NOMO-1 (cell line): ENCODE data around the gene ASS1.

Source experiments
- DNase-seq, 2 experiments: peaks; one replicate each; lab custom pipeline; 2025; ENCODE audit not compliant: unreplicated experiment in 2 of 2; lab: John Stamatoyannopoulos, UW

Gene ASS1

DNA sequence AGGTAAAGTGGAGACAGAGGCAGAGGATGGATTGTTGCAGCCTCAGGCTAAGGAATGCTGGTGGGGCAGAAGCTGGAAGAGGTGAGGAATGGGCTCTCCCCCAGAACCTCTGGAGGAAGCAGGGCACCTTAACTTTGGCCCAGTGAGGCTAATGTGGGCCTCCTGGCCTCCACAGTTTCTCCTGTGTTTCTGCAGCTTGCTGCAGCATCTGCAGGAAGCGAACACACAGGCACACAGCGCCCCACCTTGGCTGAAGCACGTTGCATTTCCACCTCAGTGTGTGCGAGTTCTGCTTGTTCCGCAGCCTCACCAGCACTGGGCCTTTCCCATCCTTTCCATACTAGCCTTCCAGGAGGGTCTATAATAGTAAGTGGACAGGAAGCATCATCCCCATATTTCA is 27.2 kb upstream of the ASS1 start:
- DNase-seq = no peak

DNA sequence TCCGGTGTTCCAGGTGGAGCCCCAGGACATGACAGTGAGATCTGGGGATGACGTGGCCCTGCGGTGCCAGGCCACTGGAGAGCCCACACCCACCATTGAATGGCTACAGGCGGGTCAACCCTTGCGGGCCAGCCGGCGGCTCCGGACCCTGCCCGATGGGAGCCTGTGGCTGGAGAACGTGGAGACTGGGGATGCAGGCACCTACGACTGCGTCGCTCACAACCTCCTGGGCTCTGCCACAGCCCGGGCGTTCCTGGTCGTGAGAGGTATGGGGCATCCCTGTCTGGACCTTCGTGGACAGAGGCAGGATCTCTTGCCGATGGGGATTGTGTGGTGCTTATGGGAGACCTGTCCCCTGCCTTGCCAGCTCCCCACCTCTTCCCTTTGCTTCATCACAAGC is 26.0 kb upstream of the ASS1 start:
- DNase-seq = no peak

DNA sequence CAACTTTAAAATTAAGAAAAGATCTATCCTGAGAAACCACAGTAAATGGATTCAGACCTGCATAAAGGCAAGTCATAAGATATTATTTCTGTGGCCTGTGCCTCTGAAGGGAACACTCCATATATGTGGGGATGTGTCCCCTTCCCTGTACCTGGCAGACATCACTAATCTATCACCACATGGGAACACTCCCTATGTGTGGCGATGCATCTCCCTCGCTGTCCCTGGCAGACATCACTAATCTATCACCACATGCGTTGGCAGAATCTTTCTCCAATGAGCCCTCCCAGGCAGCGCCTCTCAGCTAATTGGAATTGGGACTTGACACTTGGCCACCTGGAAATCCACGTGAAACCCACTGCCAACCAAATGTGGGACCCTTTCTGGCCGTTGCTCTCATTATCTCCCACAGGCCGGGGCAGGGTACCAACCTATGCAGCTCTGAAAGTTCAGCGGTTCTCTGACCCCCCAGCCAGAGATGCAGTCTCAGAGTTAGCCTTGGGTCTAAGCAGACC is 25.2 kb upstream of the ASS1 start:
- no peak for DNase-seq

GRCh38 chr9:130421154-130421801 is 23.5 kb upstream of the ASS1 start:
- no peak for DNase-seq

- DNase-seq = no peak
These were observed 22.9 kb upstream of the ASS1 start for GRCh38 chr9:130421802-130422276.

DNA sequence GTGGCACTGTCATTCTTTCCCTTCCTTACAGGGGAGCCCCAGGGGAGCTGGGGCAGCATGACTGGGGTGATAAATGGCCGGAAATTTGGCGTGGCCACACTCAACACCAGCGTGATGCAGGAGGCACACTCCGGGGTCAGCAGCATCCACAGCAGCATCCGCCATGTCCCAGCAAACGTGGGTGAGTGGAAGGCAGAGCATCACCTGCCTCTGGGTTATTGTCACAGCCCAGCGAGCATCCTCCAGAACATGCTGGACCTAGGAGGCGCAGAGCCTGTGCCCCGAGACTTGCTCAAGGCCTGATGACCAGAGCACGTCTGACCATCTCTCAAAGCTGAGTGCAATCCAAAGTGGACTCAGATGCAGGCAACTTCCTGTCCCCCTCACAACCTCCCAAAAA is 22.2 kb upstream of the ASS1 start:
- DNase-seq = no peak

GRCh38 chr9:130423272-130423671 is 21.5 kb upstream of the ASS1 start:
- DNase-seq = no peak

DNA sequence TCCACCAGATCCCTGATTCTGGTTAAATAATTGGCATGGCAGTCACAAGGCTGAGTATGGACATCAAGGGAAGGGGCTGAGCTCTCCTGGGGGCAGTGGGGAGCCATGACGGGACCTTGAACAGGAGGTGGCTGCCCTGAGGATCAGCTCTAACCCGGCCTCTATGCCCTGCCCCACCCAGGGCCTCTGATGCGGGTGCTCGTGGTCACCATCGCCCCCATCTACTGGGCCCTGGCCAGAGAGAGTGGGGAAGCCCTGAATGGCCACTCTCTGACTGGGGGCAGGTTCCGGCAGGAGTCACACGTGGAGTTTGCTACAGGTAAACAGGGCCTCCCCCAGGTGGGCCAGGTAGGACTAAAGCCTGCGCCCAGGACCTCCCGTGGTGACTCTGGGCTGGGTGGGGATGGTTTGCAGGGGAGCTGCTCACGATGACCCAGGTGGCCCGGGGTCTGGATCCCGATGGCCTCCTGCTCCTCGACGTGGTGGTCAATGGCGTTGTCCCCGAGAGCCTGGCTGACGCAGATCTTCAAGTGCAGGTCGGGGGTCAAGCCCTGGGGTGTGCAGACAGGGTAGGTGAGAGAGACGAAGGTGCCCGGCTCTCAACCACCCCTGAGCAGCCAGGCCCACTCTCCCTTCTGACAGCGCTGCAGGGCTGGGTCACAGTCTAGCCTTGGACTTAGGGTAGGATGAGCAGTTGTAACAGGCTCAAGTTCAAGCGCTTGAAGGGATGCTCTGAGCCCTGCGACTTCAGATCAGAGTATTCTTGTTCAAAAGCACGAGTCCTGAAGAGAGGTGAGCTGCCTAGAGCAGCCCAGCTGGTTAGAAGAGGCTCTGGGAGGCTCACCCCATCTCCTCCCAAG is 19.9 kb upstream of the ASS1 start:
- no peak for DNase-seq

GRCh38 chr9:130425741-130426466 is 18.9 kb upstream of the ASS1 start:
- no peak for DNase-seq

GRCh38 chr9:130426467-130426773 is 18.3 kb upstream of the ASS1 start:
- no peak for DNase-seq

DNA sequence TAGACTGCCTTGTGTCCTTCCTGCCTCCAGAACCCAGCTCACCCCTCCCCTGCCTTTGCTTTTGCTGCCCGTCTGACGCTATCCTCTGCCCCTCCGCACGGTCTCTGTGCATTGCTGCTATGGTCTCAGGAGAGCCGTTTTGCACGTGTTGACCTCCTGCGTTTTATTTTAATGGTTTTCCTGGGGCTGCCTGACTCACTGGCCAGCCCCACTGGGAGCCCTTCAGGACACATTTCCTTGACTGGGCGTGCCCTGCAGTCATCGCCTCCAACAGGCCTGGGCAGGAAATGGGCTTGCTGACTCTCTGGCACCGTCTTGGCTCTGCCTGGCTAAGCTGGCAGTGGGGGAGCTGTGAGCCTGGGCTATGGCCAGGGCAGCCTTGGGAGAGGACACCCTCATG is 17.9 kb upstream of the ASS1 start:
- no peak for DNase-seq

DNA sequence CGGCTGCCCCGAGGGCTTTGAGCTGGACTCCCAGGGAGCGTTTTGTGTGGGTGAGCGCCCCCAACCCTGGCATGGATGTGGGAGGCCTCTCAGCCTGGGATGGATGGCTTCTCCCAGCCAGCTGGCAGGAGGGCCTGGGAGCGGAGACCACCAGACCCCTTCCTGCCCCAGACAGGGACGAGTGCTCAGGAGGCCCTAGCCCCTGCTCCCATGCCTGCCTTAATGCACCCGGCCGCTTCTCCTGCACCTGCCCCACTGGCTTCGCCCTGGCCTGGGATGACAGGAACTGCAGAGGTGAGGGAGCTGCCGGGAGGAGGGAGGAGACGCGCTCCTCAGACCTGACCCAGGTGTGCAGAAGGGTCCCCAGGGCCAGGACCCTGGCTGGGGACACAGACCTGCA is 17.4 kb upstream of the ASS1 start:
- DNase-seq = no peak

DNA sequence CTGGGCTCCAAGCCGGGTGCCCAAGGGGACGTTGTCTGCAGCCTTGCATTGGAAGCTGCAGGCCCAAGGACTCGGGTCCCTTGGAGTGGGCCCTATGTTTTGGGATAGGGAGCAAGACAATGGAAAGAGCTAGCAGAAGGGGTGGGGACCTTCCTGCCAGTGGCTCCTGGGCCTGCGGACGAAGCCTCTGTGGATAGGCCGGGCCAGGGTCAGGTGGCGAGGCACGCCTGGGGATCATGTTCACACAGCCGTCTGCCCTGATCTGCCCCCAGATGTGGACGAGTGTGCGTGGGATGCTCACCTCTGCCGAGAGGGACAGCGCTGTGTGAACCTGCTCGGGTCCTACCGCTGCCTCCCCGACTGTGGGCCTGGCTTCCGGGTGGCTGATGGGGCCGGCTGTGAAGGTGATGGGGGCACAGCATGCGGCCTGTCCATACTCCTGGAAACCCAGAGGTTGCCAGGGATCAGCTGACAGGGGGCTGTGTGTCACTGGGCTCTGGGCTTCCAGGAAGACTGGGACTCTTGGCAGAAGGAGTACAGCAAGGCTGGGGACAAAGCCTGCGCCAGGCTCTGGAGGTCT is 16.6 kb upstream of the ASS1 start:
- no peak for DNase-seq

DNA sequence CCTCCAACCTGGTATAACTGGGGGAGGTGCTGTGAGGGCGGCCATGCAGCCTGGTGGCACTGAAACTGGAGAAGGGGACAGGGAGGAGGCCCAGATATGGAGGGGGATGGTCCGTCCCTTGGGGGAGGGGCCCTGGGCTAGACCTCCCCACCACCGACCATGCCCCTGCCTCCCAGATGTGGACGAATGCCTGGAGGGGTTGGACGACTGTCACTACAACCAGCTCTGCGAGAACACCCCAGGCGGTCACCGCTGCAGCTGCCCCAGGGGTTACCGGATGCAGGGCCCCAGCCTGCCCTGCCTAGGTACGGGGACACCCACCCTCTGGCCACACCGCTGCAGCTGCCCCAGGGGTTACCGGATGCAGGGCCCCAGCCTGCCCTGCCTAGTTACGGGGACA is 15.4 kb upstream of the ASS1 start:
- DNase-seq = no peak

- DNase-seq = no peak
These were observed 14.9 kb upstream of the ASS1 start for GRCh38 chr9:130429831-130430230.

- no peak for DNase-seq
These were observed 14.5 kb upstream of the ASS1 start for GRCh38 chr9:130430232-130430631.

DNA sequence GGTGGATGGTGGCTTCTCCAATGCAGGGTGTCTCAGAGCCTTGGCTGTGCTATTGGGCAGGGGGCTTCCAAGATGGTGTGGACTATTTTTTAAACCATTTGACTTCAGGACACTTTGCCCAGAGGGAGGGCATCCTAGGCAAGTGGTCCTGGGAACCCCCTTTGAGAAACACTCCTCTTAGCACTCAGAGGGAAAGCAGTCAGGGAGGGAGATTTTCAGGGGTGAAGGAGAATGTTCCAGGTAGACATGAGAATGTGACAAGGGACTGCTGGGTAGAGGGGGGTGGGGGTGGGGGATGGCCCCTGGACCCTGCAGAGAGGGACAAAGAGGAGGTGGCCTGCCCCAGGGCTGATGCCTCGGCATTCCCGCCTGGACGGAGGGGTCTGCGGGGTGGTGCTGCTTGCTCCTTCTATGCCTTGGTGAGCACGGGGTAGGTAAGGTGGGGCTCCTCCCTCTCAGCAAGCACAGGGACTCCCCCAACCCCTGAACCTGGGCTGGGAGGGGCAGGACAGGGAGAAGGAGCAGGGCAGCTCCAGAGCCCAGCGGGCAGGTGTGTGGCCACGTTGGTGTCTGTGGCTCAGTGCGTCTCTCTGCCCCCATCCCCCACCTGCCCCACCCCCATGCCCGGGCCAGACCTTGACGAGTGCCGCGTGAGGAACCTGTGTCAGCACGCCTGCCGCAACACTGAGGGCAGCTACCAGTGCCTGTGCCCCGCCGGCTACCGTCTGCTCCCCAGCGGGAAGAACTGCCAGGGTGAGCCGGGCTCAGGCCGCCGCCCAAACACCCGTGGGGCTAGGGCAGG is 13.8 kb upstream of the ASS1 start:
- DNase-seq = no peak

DNA sequence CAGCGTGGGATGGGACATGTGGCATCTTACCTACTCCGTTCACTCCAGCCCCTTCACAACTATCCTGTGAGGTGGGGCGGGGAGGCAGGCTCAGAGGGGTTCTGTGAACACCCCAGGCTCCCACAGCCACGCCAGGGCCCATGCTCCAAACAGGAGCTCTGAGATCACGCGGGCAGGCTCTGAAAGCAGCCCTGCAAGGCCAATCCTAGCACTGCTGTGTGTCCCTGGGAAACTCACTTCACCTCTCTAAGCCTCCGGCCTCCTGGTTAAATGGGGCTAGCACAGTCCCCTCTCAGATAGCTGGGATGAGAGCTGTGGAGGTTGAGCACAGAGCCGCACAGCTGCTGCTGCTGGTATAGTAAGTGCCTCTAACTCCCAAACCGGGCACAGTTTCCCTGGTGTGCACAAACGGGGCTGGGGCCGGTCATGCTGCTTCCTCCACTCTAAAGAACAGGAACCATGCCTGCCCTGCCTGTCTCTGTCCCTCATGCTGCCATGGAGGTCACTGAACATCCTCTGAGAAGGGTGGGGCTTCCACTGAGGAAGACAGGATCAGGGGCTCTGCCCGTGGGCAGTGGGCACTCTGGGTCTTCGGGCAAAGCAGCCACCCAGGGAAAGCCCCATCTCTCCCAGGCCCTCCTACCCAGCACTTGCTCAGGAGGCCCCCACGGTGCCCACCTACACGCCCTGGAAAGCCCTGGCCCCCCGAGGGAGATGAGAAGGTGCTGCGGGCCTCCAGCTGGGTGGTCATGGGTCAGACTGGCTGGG is 13.0 kb upstream of the ASS1 start:
- DNase-seq = no peak

GRCh38 chr9:130432362-130432761 is 12.4 kb upstream of the ASS1 start:
- DNase-seq = no peak

- no peak for DNase-seq
These were observed 12.0 kb upstream of the ASS1 start for GRCh38 chr9:130432796-130433167.
